GM12878 (cell line): ENCODE data around the gene HPS3. TPM values are rescaled to one million over a fixed set of nuclear protein-coding genes. Genes with fewer than 3 reads are reported as not detected.

Experiments used
- ATAC-seq: fragments of 200-7000 bp; cut with Tn5 transposase; 3 replicates; pipeline ENCODE4 v1.9.1; 2020; ENCODE audit warnings: mild to moderate bottlenecking, moderate library complexity
- BruUV-seq: library from RNA; stranded (reverse); fragments of 400-500 nt; replicated peaks from 2 replicates; lab custom pipeline; 2021; lab: Mats Ljungman, UMichigan
- CTCF ChIA-PET: fragments of 300-600 bp; sonication (Branson Sonifier 250); formaldehyde crosslinking; extraction: SDS; loops from one replicate; lab custom pipeline; 2021; ENCODE audit warnings: inconsistent platforms; lab: Yijun Ruan, JAX
- POLR2A ChIA-PET: fragments of 350-600 bp; formaldehyde crosslinking; extraction: SDS; loops from one replicate; lab custom pipeline; 2021; ENCODE audit warnings: inconsistent platforms; lab: Charles Lee
- RAD21 ChIA-PET: fragments of 300-600 bp; sonication (Branson Sonifier 250); formaldehyde crosslinking; loops from one replicate; lab custom pipeline; 2023; ENCODE audit warnings: antibody characterized with exemption; ENCODE audit not compliant: unreplicated experiment; lab: Charles Lee
- SMC1A ChIA-PET: fragments of 300-600 bp; sonication (Branson Sonifier 250); formaldehyde crosslinking; loops from one replicate; lab custom pipeline; 2023; ENCODE audit not compliant: unreplicated experiment, uncharacterized antibody; lab: Charles Lee
- DNase-seq: peaks from one replicate; pipeline ENCODE4 v3.0.0-alpha.2; 2011; ENCODE audit warnings: low read depth, low spot score
- FAIRE-seq: peaks from 3 replicates; lab custom pipeline; 2011; peaks lifted over from hg19 to GRCh38; lab: Jason Lieb, UNC
- H2AFZ ChIP-seq: 2 replicates; pipeline ENCODE4 v1.6.0; 2011; ENCODE audit warnings: low read depth, low read length, control low read depth; ENCODE audit not compliant: control insufficient read depth
- H3K27ac ChIP-seq: 2 replicates; pipeline ENCODE4 v1.5.1; 2011; ENCODE audit warnings: control low read depth; ENCODE audit not compliant: control insufficient read depth, insufficient read depth
- H3K27me3 ChIP-seq, 2 experiments: replicated peaks in 1 of 2; 2 replicates each; pipeline versions ENCODE4 v1.6.0 to v1.6.1; 2011; ENCODE audit warnings: low read length in 1 of 2; ENCODE audit not compliant: control insufficient read depth in 2 of 2, insufficient read depth in 2 of 2
- H3K36me3 ChIP-seq, 2 experiments: 2 replicates each; pipeline ENCODE4 v1.5.1; 2011; ENCODE audit warnings: low read length in 1 of 2; ENCODE audit not compliant: control insufficient read depth in 2 of 2, insufficient read depth in 2 of 2
- H3K4me1 ChIP-seq: 2 replicates; pipeline ENCODE4 v1.6.1; 2011; ENCODE audit warnings: mild to moderate bottlenecking, low read length, moderate library complexity, mixed read lengths; ENCODE audit not compliant: control insufficient read depth, insufficient read depth
- H3K4me2 ChIP-seq: 2 replicates; pipeline ENCODE4 v1.6.0; 2011; ENCODE audit warnings: control low read depth; ENCODE audit not compliant: control insufficient read depth, insufficient read depth
- H3K4me3 ChIP-seq: fragments of 200-600 bp; sonication (generic); 2 replicates; pipeline ENCODE4 v1.5.1; 2016
- H3K79me2 ChIP-seq: 2 replicates; pipeline ENCODE4 v1.6.0; 2011; ENCODE audit warnings: low read length; ENCODE audit not compliant: control insufficient read depth, insufficient read depth
- H3K9ac ChIP-seq: 2 replicates; pipeline ENCODE4 v1.8.0; 2011; ENCODE audit warnings: low read length, control low read depth, mixed read lengths; ENCODE audit not compliant: control insufficient read depth, insufficient read depth
- H3K9me3 ChIP-seq: replicated peaks from 3 replicates; pipeline ENCODE4 v1.5.1; 2011; ENCODE audit warnings: mild to moderate bottlenecking, low read length; ENCODE audit not compliant: control insufficient read depth, insufficient read depth
- H4K20me1 ChIP-seq: 2 replicates; pipeline ENCODE4 v1.6.0; 2011; ENCODE audit not compliant: control insufficient read depth, insufficient read depth
- BACH1 ChIP-seq: fragments of 450-650 bp; IDR thresholded peaks from 2 replicates; pipeline ENCODE4 v1.6.1; 2017; ENCODE audit warnings: mild to moderate bottlenecking, borderline replicate concordance
- BCL3 ChIP-seq: IDR thresholded peaks from 2 replicates; pipeline ENCODE4 v1.6.1; 2011; ENCODE audit warnings: borderline replicate concordance, low read depth, mild to moderate bottlenecking, moderate library complexity, low read length; ENCODE audit not compliant: insufficient read depth, poor library complexity, severe bottlenecking
- CBX3 ChIP-seq: fragments of 200-600 bp; sonication (generic); IDR thresholded peaks from 2 replicates; pipeline ENCODE4 v1.6.1; 2016; ENCODE audit warnings: low read depth, borderline replicate concordance
- CBX5 ChIP-seq: sonication (generic); IDR thresholded peaks from 2 replicates; pipeline ENCODE4 v1.6.1; 2016; ENCODE audit warnings: low read depth, moderate library complexity, mild to moderate bottlenecking, inconsistent platforms
- CEBPB ChIP-seq, 2 experiments: fragments of 150-350 bp in 1 of 2; IDR thresholded peaks; 2 replicates each; pipeline ENCODE4 v1.6.1; 2012 to 2014; ENCODE audit warnings: low read depth in 2 of 2, low read length in 2 of 2, borderline replicate concordance in 1 of 2, inconsistent platforms in 1 of 2
- IKZF1 ChIP-seq: fragments of 450-650 bp; conservative IDR thresholded peaks from 2 replicates; pipeline ENCODE4 v1.6.1; 2017; ENCODE audit warnings: antibody characterized with exemption, mild to moderate bottlenecking
- MEF2A ChIP-seq: IDR thresholded peaks from 2 replicates; pipeline ENCODE4 v1.6.1; 2011; ENCODE audit warnings: low read depth, mild to moderate bottlenecking, low read length, moderate library complexity; ENCODE audit not compliant: insufficient read depth
- NFXL1 ChIP-seq: fragments of 450-650 bp; IDR thresholded peaks from 2 replicates; pipeline ENCODE4 v1.6.1; 2017; ENCODE audit warnings: antibody characterized with exemption, mild to moderate bottlenecking, borderline replicate concordance
- NFYA ChIP-seq: IDR thresholded peaks from 2 replicates; pipeline ENCODE4 v1.6.1; 2011; ENCODE audit warnings: low read depth, mild to moderate bottlenecking, low read length, improper control_type of control experiment, borderline replicate concordance
- NFYB ChIP-seq: IDR thresholded peaks from 2 replicates; pipeline ENCODE4 v1.6.1; 2011; ENCODE audit warnings: low read depth, mild to moderate bottlenecking, low read length, improper control_type of control experiment, moderate library complexity; ENCODE audit not compliant: insufficient read depth
- NKRF ChIP-seq: fragments of 450-650 bp; conservative IDR thresholded peaks from 2 replicates; pipeline ENCODE4 v1.6.1; 2017; ENCODE audit warnings: mild to moderate bottlenecking, moderate library complexity
- PML ChIP-seq: IDR thresholded peaks from 2 replicates; pipeline ENCODE4 v1.6.1; 2012; ENCODE audit warnings: low read length, inconsistent platforms
- SPI1 ChIP-seq: IDR thresholded peaks from 2 replicates; pipeline ENCODE4 v1.6.1; 2011; ENCODE audit warnings: low read depth, mild to moderate bottlenecking, low read length, moderate library complexity, borderline replicate concordance; ENCODE audit not compliant: insufficient read depth
- TAF1 ChIP-seq: IDR thresholded peaks from 2 replicates; pipeline ENCODE4 v1.6.1; 2011; ENCODE audit warnings: mild to moderate bottlenecking, low read depth, low read length, borderline replicate concordance
- TARDBP ChIP-seq: IDR thresholded peaks from 2 replicates; pipeline ENCODE4 v1.6.1; 2016; ENCODE audit warnings: borderline replicate concordance
- TBL1XR1 ChIP-seq: IDR thresholded peaks from 2 replicates; pipeline ENCODE4 v1.6.1; 2012; ENCODE audit warnings: low read depth, low read length, improper control_type of control experiment
- TCF7 ChIP-seq: IDR thresholded peaks from 2 replicates; pipeline ENCODE4 v1.6.1; 2014; ENCODE audit warnings: antibody characterized with exemption, borderline replicate concordance
- USF2 ChIP-seq: IDR thresholded peaks from 2 replicates; pipeline ENCODE4 v1.6.1; 2011; ENCODE audit warnings: low read depth, low read length, improper control_type of control experiment, borderline replicate concordance
- YY1 ChIP-seq: IDR thresholded peaks from 2 replicates; pipeline ENCODE4 v1.6.1; 2011; ENCODE audit warnings: low read depth, mild to moderate bottlenecking, low read length
- ZZZ3 ChIP-seq: IDR thresholded peaks from 2 replicates; pipeline ENCODE4 v1.6.1; 2011; ENCODE audit warnings: low read depth; ENCODE audit not compliant: control insufficient read depth, insufficient read length
- WGBS: methylation state at CpG from one replicate; pipeline ENCODE4 v1.1.6; 2016; ENCODE audit warnings: low lambda C conversion rate; ENCODE audit not compliant: insufficient replicate concordance, insufficient coverage; ENCODE audit errors: missing lambda C conversion rate; 5-methylcytosine and 5-hydroxymethylcytosine counted together
- in situ Hi-C: fragments of 300-500 bp; cut with MboI; formaldehyde crosslinking; loops from 9 replicates; pipeline ENCODE4 v1.14.3; 2018; ENCODE audit warnings: mixed read lengths
- intact Hi-C: fragments of 100-400 bp; cut with micrococcal nuclease; formaldehyde crosslinking; loops from one replicate; pipeline ENCODE4 v1.14.2; 2022; ENCODE audit not compliant: unreplicated experiment
- polyA plus RNA-seq, 11 experiments: library from polyadenylated mRNA; depleted of rRNA in 4 of 11; unstranded in 6 of 11; stranded (reverse) in 5 of 11; fragments of >200 nt; fragmentation: Nextera tagmentation in 4 of 11; fragmentation: Illumina TruSeq in 1 of 11; extraction: Ambion mirVana in 4 of 11; extraction: Trizol in 1 of 11; gene quantifications; 1 replicate in 1 of 11; 2 replicates in 10 of 11; pipeline versions ENCODE4 v1.2.1 to v1.2.3, GENCODE V29; 2011 to 2016; ENCODE audit warnings: inconsistent platforms in 2 of 11, missing spikeins in 2 of 11, low read depth in 1 of 11
- total RNA-seq, 4 experiments: library from RNA; depleted of rRNA in 3 of 4; stranded (reverse); fragments of >200 nt in 3 of 4; fragmentation: Illumina TruSeq in 1 of 4; extraction: Trizol in 1 of 4; gene quantifications; 2 replicates each; pipeline versions ENCODE4 v1.2.1 to v1.2.3, GENCODE V29; 2013 to 2021

Gene HPS3
- total and polyA plus RNA-seq, 10 of the 15 experiments (the other 5 are each of a cell fraction or from before 2014, with no cell fraction given): 2.7 to 26.5 (median 14.8) TPM

- no peak overlapping the region for H2AFZ ChIP-seq
- POLR2A ChIA-PET: interaction anchor here (0.6 kb wide), 1 partner anchor 20 kb away, joined by 4 read pairs; no protein-coding TSS in a partner anchor
- intact Hi-C loops: no loop called here
- ATAC-seq (no peak), DNase-seq (no peak), FAIRE-seq (no peak)
- no peak overlapping the region for H3K4me2 ChIP-seq
- BruUV-seq: no TSS peak
- SMC1A ChIA-PET: no interaction called here
- in situ Hi-C loops: no loop called here
- no peak overlapping the region for H3K27ac ChIP-seq
- no peaks in the 10 kb centered on the region for H3K36me3 ChIP-seq
- H4K20me1 ChIP-seq: no peaks in the 10 kb centered on the region
- H3K79me2 ChIP-seq: no peaks in the 10 kb centered on the region
- CTCF ChIA-PET: interaction anchor here (0.6 kb wide), 1 partner anchor 53 kb away, joined by 4 read pairs; no protein-coding TSS in a partner anchor
- RAD21 ChIA-PET: no interaction called here
- no peak overlapping the region for H3K4me3 ChIP-seq
- no peaks in the 10 kb centered on the region; a peak in 1 of 4 replicates for H3K27me3 ChIP-seq
- no peak overlapping the region for H3K9ac ChIP-seq
- no peak for TF ChIP-seq PML
- TF ChIP-seq BCL3: no peak
- no peak for TF ChIP-seq ZZZ3
- TF ChIP-seq YY1: no peak
- no peak for TF ChIP-seq MEF2A
- TF ChIP-seq SPI1: no peak
- no peak for TF ChIP-seq BACH1
- no peak for TF ChIP-seq TARDBP
- TF ChIP-seq TCF7: no peak
- no peak for TF ChIP-seq TAF1
- TF ChIP-seq CEBPB (IDR thresholded peaks at IDR 0.05; ENCODE audit: borderline replicate concordance in 1 of 2, low read depth in 2 of 2, low read length in 2 of 2): no peak
- TF ChIP-seq NFYA: no peak
- no peak for TF ChIP-seq CBX5
- TF ChIP-seq NFYB: no peak
- TF ChIP-seq USF2: no peak
- TF ChIP-seq IKZF1: no peak
- no peak for TF ChIP-seq NKRF
- TF ChIP-seq NFXL1: no peak
- TF ChIP-seq CBX3: no peak
- no peak for TF ChIP-seq TBL1XR1
- TF ChIP-seq, all 136 proteins: peak for 0
- H3K9me3 ChIP-seq: no peaks in the 10 kb centered on the region
- no peaks in the 10 kb centered on the region for H3K4me1 ChIP-seq
- 0% methylated on average over 1 of the region's 1 CpG for WGBS
Observed at GRCh38 chr3:149195221-149195620, 65.8 kb downstream of the HPS3 start.
